A673 (cell line): ENCODE results near the gene CALN1.

ENCODE experiments used
- CTCF ChIP-seq: fragments of 300-800, 200-600 bp; sonication (generic); conservative IDR thresholded peaks from 2 replicates; pipeline ENCODE4 v1.5.1; 2017; ENCODE audit warnings: low read depth, mild to moderate bottlenecking, antibody characterized with exemption, low read length, moderate library complexity, mixed read lengths
- EZH2 ChIP-seq: fragments of 200-600 bp; sonication (generic); IDR thresholded peaks from 2 replicates; pipeline ENCODE4 v1.6.1; 2017; ENCODE audit warnings: borderline replicate concordance, low read depth, mild to moderate bottlenecking, mixed read lengths, antibody characterized with exemption, low read length; ENCODE audit not compliant: poor library complexity, severe bottlenecking

GRCh38 chr7:72437610-72438009, 25.5 kb upstream of the CALN1 start:
- TF ChIP-seq CTCF (no peak), EZH2 (no peak)
